Ascending aorta (tissue), 2 donors: Measurements from ENCODE around the gene BRD9. TPM values are rescaled to one million over a fixed set of nuclear protein-coding genes. Genes with fewer than 3 reads are reported as not detected.

Experiments used
- DNase-seq, 2 donors: peaks; one replicate each; pipeline ENCODE4 v3.0.0-alpha.2; 2019; ENCODE audit warnings: low spot score in 2 of 2
- H3K27ac ChIP-seq, 2 donors: fragments of 200-600 bp; sonication (generic); one replicate each; pipeline ENCODE4 v1.5.1; 2016 to 2017; ENCODE audit warnings: mild to moderate bottlenecking in 1 of 2
- H3K27me3 ChIP-seq: fragments of 200-600 bp; sonication (generic); one replicate; pipeline ENCODE4 v1.5.1; 2017
- H3K36me3 ChIP-seq, 2 donors: fragments of 200-600 bp; sonication (generic); one replicate each; pipeline ENCODE4 v1.5.1; 2016
- H3K4me1 ChIP-seq, 2 donors: fragments of 200-600 bp; sonication (generic); one replicate each; pipeline ENCODE4 v1.5.1; 2016 to 2017; ENCODE audit warnings: mild to moderate bottlenecking in 1 of 2
- H3K4me3 ChIP-seq, 2 donors: fragments of 200-600 bp; sonication (generic); one replicate each; pipeline ENCODE4 v1.5.1; 2016 to 2017; ENCODE audit warnings: mild to moderate bottlenecking in 1 of 2
- H3K9me3 ChIP-seq, 2 donors: fragments of 200-600 bp; sonication (generic); one replicate each; pipeline ENCODE4 v1.5.1; 2016
- intact Hi-C: fragments of 100-400 bp; cut with DNase I; formaldehyde crosslinking; loops from one replicate; pipeline ENCODE4 v1.15.1; 2023
- total RNA-seq: library from RNA; depleted of rRNA; stranded (reverse); fragments of >200 nt; gene quantifications from one replicate; pipeline ENCODE4 v1.1.0, GENCODE V29; 2016
- TF ChIP-seq, protein P1 (sequence below), 3 experiments: fragments of 200-600 bp in 2 of 3; fragments of 450-650 bp in 1 of 3; sonication (generic) in 2 of 3; IDR thresholded peaks; one replicate each; pipeline ENCODE4 v1.5.1; 2016 to 2019; ENCODE audit warnings: antibody characterized with exemption in 3 of 3, mild to moderate bottlenecking in 1 of 3, moderate library complexity in 1 of 3

Gene BRD9
- total RNA-seq, 1 donor from 2014 or later: 13.6 TPM

DNA sequence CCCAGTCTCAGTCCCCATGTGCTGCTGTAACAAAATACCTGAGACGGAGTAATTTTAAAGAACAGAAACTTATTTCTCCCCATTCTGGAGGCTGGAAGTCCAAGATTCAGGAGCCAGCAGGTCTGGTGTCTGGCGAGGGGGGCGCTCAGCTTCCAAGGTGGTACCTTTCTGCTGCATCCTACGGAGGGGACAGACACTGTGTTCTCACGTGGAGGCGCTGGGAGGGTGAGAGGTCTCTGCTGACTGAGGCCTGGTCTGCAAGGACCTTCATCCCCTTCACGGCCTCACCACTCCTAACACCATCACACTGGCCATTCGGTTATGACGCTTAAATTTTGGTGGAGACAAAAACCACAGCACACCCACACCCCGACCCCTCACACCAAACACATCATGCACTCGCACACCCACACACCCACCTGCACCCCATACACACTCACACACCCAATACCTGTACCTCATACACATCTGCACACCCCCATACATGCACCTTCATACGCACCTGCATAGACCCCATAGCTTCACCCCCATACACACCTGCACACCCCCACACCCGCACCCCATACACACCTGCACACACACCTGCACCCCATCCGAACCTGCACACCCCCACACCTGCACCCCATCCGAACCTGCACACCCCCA lies 32.0 kb downstream of the BRD9 start:
- Histone ChIP-seq H3K27ac (no peak overlapping the region), H3K4me1 (no peaks in the 10 kb centered on the region), H3K9me3 (no peaks in the 10 kb centered on the region), H3K36me3 (peaks cover 31 to 32% of the 10 kb centered on the region in 2 donors), H3K27me3 (no peaks in the 10 kb centered on the region), H3K4me3 (no peak overlapping the region)
- intact Hi-C loops: no loop called here
- no peak for DNase-seq
- TF ChIP-seq, protein P1, sequence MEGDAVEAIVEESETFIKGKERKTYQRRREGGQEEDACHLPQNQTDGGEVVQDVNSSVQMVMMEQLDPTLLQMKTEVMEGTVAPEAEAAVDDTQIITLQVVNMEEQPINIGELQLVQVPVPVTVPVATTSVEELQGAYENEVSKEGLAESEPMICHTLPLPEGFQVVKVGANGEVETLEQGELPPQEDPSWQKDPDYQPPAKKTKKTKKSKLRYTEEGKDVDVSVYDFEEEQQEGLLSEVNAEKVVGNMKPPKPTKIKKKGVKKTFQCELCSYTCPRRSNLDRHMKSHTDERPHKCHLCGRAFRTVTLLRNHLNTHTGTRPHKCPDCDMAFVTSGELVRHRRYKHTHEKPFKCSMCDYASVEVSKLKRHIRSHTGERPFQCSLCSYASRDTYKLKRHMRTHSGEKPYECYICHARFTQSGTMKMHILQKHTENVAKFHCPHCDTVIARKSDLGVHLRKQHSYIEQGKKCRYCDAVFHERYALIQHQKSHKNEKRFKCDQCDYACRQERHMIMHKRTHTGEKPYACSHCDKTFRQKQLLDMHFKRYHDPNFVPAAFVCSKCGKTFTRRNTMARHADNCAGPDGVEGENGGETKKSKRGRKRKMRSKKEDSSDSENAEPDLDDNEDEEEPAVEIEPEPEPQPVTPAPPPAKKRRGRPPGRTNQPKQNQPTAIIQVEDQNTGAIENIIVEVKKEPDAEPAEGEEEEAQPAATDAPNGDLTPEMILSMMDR (IDR thresholded peaks at IDR 0.05): no peak

DNA sequence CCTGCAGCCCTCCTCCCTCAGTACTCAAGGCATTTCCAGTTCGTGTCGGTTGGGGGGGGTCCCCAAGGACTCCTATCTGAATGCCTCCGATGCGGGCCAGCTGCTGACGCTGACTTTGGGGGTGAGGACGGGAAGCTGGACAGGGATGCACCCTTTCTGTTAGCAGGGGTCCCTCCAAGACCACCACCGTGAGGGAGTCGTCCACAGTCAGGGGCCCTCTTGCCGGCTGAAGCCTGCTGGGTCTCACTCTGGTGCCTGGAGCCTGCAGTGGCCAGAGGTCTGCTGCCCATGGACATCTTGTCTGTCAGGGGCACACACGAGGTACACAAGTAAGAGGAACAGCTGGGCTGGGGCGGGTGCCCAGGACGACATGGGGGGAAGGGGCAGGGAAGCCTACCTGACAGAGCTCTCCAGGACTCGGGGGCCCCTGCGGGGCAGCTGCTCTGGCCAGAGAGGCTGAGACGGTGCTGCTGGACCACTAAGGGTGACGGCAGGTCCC lies 32.8 kb downstream of the BRD9 start:
- Histone ChIP-seq H3K27me3 (no peaks in the 10 kb centered on the region), H3K4me3 (no peak overlapping the region), H3K9me3 (no peaks in the 10 kb centered on the region), H3K4me1 (no peaks in the 10 kb centered on the region), H3K36me3 (peaks cover 23 to 25% of the 10 kb centered on the region in 2 donors), H3K27ac (no peak overlapping the region)
- TF ChIP-seq, protein P1 (IDR thresholded peaks at IDR 0.05): no peak
- no peak for DNase-seq
- intact Hi-C loops: no loop called here

DNA sequence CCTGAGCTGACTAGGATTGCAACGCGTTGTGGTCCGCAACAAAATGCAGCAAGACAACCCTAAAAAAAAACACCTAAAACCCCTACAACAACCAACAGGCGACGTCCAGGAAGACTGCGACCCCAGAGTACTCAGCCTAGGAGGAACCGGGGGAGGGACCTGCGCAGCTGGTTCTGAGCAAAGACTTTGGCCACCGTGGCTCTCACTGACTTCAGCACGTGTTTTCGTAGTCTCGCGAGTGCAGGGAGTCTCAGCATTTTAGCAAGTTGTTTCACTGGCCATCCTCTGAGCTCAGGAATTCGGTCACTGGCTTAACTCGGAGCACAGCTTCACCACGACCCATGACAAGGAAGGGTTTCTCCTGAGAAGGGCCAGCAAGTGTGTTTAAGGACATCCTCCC lies 33.2 kb downstream of the BRD9 start:
- intact Hi-C loops: no loop called here
- Histone ChIP-seq H3K27ac (no peak overlapping the region), H3K27me3 (no peaks in the 10 kb centered on the region), H3K4me1 (no peaks in the 10 kb centered on the region), H3K4me3 (no peak overlapping the region), H3K36me3 (peaks cover 18 to 20% of the 10 kb centered on the region in 2 donors), H3K9me3 (no peaks in the 10 kb centered on the region)
- DNase-seq: no peak
- TF ChIP-seq, protein P1 (IDR thresholded peaks at IDR 0.05): no peak

DNA sequence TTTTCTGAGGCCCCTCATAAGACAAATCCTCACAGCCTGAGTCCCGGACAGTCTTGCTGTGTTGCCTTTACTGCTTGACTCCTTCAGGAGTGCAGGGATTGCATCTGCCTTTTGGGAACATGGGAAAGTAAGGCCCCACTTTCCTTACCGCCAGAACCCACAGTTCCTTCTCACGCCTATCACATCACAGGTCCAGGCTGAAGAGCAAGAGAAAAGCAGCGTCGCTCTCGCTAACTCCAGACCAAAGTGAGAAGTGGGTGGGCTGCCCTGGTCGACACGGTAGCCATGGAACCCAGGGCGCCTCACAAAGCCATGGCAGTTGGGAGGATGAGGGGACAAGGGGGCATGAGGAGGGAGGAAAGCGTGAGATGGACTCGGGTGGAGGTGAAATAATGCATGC lies 33.9 kb downstream of the BRD9 start:
- TF ChIP-seq, protein P1 (IDR thresholded peaks at IDR 0.05): no peak
- no peak for DNase-seq
- intact Hi-C loops: no loop called here
- Histone ChIP-seq H3K4me1 (no peaks in the 10 kb centered on the region), H3K4me3 (no peak overlapping the region), H3K27me3 (no peaks in the 10 kb centered on the region), H3K9me3 (no peaks in the 10 kb centered on the region), H3K36me3 (peaks cover 13% of the 10 kb centered on the region in 2 donors), H3K27ac (no peak overlapping the region)

DNA sequence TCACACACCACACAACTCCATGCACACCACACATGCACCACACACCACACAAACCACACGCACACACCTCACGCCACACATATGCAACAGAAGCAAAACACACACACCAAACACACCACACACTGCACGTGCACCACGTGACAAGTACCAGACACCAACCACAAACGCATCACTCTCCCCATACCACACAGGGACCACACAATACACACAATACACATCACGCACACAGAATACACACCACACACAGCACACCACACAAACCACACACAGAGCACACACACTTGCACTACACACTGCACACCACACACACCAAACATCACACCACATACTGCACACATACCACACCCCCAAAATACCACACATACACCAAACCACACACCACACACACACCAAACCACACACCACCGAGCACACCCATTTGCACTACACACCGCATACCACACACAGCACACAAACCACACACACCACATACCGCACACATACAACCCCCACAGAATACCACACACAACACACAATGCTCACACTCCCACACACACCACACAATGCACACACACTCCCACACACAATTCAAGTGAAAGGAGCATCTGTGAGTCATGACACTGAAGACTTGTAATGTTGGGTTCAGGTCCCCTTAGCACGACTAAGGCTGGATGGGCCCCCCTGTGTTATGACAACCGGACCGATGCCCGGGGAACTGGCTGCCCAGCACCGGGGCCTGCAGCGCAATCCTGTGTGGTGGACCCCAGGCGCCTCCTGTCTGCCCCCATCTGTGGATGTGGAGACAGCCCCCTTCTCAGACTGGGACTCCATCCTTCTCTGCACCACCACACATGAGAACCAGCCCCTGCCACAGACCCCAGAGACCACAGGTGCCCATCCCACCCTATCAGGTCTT lies 35.8 kb downstream of the BRD9 start:
- Histone ChIP-seq H3K9me3 (no peaks in the 10 kb centered on the region), H3K27me3 (no peaks in the 10 kb centered on the region), H3K27ac (no peak overlapping the region), H3K4me1 (no peaks in the 10 kb centered on the region), H3K36me3 (no peaks in the 10 kb centered on the region), H3K4me3 (no peak overlapping the region)
- intact Hi-C loops: no loop called here
- no peak for DNase-seq
- TF ChIP-seq, protein P1 (IDR thresholded peaks at IDR 0.05): no peak
